Smooth muscle cell (in vitro differentiated cells): ENCODE data around the gene UGT1A8. TPM values are rescaled to one million over a fixed set of nuclear protein-coding genes. Genes with fewer than 3 reads are reported as not detected.

ENCODE experiments used
- DNase-seq: peaks from one replicate; lab custom pipeline; 2025; ENCODE audit not compliant: unreplicated experiment; lab: John Stamatoyannopoulos, UW
- H2AFZ ChIP-seq: fragments of 200-600 bp; sonication (generic); 2 replicates; pipeline ENCODE4 v1.6.0; 2016; ENCODE audit warnings: antibody characterized with exemption, low read depth, mild to moderate bottlenecking
- H3F3A ChIP-seq: fragments of 200-600 bp; sonication (generic); 2 replicates; pipeline ENCODE4 v1.6.0; 2017; ENCODE audit warnings: antibody characterized with exemption, low read depth
- H3K27ac ChIP-seq: fragments of 200-600 bp; sonication (generic); 2 replicates; pipeline ENCODE4 v1.5.1; 2016; ENCODE audit warnings: low read depth, mild to moderate bottlenecking
- H3K27me3 ChIP-seq: fragments of 200-600 bp; sonication (generic); 2 replicates; pipeline ENCODE4 v1.6.1; 2016; ENCODE audit warnings: low read depth, mild to moderate bottlenecking
- H3K36me3 ChIP-seq: fragments of 200-600 bp; sonication (generic); 2 replicates; pipeline ENCODE4 v1.5.1; 2016; ENCODE audit warnings: low read depth
- H3K4me1 ChIP-seq: fragments of 200-600 bp; sonication (generic); 2 replicates; pipeline ENCODE4 v1.5.1; 2016; ENCODE audit warnings: low read depth
- H3K4me2 ChIP-seq: fragments of 200-600 bp; sonication (generic); 2 replicates; pipeline ENCODE4 v1.6.0; 2016; ENCODE audit warnings: mild to moderate bottlenecking
- H3K4me3 ChIP-seq: fragments of 200-600 bp; sonication (generic); 2 replicates; pipeline ENCODE4 v1.5.1; 2016; ENCODE audit warnings: mild to moderate bottlenecking
- H3K79me2 ChIP-seq: fragments of 200-600 bp; sonication (generic); 2 replicates; pipeline ENCODE4 v1.6.0; 2016; ENCODE audit warnings: low read depth, mild to moderate bottlenecking
- H3K9ac ChIP-seq: fragments of 200-600 bp; sonication (generic); 2 replicates; pipeline ENCODE4 v1.6.0; 2016; ENCODE audit warnings: low read depth
- H3K9me3 ChIP-seq: fragments of 200-600 bp; sonication (generic); replicated peaks from 2 replicates; pipeline ENCODE4 v1.5.1; 2016; ENCODE audit warnings: low read depth
- H4K20me1 ChIP-seq: fragments of 200-600 bp; sonication (generic); 2 replicates; pipeline ENCODE4 v1.6.0; 2016; ENCODE audit warnings: low read depth
- WGBS: methylation state at CpG from one replicate; pipeline ENCODE4 v1.1.7; 2016; ENCODE audit warnings: low lambda C conversion rate; 5-methylcytosine and 5-hydroxymethylcytosine counted together
- polyA plus RNA-seq: library from polyadenylated mRNA; unstranded; fragments of >200 nt; fragmentation: Nextera tagmentation; extraction: Ambion mirVana; gene quantifications from 2 replicates; pipeline ENCODE4 v1.2.1, GENCODE V29; 2016
- total RNA-seq: library from RNA; depleted of rRNA; stranded (reverse); fragments of >200 nt; gene quantifications from 2 replicates; pipeline ENCODE4 v1.2.3, GENCODE V29; 2014
- TF ChIP-seq, protein P1 (sequence below): fragments of 200-600 bp; sonication (generic); IDR thresholded peaks from 2 replicates; pipeline ENCODE4 v1.5.1; 2017; ENCODE audit warnings: borderline replicate concordance, mild to moderate bottlenecking, antibody characterized with exemption; ENCODE audit not compliant: insufficient read depth, poor library complexity, severe bottlenecking

The UGT1A8 gene
- total and polyA plus RNA-seq, 2 experiments from 2014 or later, result not detected

DNA sequence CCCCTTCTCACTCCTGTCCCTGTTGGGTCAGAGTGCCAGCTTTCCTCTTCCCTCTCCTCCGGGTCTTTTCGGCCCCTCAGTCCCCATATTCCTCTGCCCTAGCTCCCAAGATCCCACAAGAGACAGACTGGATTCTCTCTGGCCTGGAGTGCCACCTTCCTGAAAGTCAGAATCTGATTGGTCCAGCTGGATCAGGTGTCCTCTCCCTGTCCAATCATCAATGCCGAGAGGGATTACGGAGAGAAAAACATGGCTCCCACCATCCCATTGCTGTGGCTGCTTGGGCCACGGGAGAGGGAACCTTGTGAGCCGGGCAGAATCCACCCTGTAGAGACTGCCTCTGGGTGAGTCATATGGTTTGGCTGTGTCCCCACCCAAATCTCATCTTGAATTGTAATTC is 158.0 kb downstream of the UGT1A8 start:
- H3K4me3 ChIP-seq, result no peak overlapping the region
- no peak for DNase-seq
- no peak overlapping the region for H3K4me2 ChIP-seq
- no peak overlapping the region for H3K27ac ChIP-seq
- H2AFZ ChIP-seq, result no peak overlapping the region
- 97% methylated on average over 6 of the region's 6 CpGs for WGBS
- H3K36me3 ChIP-seq, result no peaks in the 10 kb centered on the region
- H4K20me1 ChIP-seq, result no peaks in the 10 kb centered on the region
- no peaks in the 10 kb centered on the region for H3F3A ChIP-seq
- H3K79me2 ChIP-seq, result no peaks in the 10 kb centered on the region
- no peaks in the 10 kb centered on the region for H3K4me1 ChIP-seq
- no peaks in the 10 kb centered on the region for H3K9me3 ChIP-seq
- no peaks in the 10 kb centered on the region for H3K27me3 ChIP-seq
- H3K9ac ChIP-seq, result no peak overlapping the region
- TF ChIP-seq, protein P1, sequence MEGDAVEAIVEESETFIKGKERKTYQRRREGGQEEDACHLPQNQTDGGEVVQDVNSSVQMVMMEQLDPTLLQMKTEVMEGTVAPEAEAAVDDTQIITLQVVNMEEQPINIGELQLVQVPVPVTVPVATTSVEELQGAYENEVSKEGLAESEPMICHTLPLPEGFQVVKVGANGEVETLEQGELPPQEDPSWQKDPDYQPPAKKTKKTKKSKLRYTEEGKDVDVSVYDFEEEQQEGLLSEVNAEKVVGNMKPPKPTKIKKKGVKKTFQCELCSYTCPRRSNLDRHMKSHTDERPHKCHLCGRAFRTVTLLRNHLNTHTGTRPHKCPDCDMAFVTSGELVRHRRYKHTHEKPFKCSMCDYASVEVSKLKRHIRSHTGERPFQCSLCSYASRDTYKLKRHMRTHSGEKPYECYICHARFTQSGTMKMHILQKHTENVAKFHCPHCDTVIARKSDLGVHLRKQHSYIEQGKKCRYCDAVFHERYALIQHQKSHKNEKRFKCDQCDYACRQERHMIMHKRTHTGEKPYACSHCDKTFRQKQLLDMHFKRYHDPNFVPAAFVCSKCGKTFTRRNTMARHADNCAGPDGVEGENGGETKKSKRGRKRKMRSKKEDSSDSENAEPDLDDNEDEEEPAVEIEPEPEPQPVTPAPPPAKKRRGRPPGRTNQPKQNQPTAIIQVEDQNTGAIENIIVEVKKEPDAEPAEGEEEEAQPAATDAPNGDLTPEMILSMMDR, result no peak

DNA sequence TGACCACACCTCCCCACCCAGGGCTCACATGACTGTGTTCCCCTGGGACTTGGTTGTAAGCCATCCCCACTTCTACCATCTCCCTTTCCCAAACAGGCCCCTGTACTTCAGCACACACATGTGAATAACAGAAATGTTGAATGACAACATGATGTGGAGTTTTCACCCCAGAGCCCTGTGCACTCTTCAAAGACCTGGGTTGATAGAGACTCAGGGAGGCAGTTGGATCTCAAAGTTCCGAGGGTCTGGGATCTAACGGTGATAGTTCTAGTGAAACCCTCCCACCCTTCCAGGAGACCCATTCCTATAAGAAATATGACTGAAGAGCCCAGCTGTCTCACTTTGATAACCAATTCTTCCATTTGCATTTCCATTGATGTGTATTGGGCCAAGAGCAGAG is 160.6 kb downstream of the UGT1A8 start, which contains the start of gene MROH2A:
Gene MROH2A, plus strand, starts transcription at position 301 of the 400 bp plus-strand sequence. CDS start 1,029 bp downstream, outside the sequence.
- no peak within 1 kb of the TSS for H3K4me2 ChIP-seq
- H4K20me1 ChIP-seq, result no peaks in the 10 kb centered on the region
- peaks cover 3% of the 10 kb centered on the region for H3K27me3 ChIP-seq
- H3K9me3 ChIP-seq, result no peaks in the 10 kb centered on the region
- no peaks in the 10 kb centered on the region for H3K79me2 ChIP-seq
- DNase-seq, result no peak
- WGBS, result 97% methylated on average over 2 of the region's 2 CpGs
- TF ChIP-seq, protein P1, result no peak
- H3K9ac ChIP-seq, result no peak within 1 kb of the TSS
- H2AFZ ChIP-seq, result no peak within 1 kb of the TSS
- H3F3A ChIP-seq, result no peaks in the 10 kb centered on the region
- no peak within 1 kb of the TSS for H3K27ac ChIP-seq
- no peak within 1 kb of the TSS for H3K4me3 ChIP-seq
- H3K36me3 ChIP-seq, result no peaks in the 10 kb centered on the region
- H3K4me1 ChIP-seq, result no peaks in the 10 kb centered on the region

DNA sequence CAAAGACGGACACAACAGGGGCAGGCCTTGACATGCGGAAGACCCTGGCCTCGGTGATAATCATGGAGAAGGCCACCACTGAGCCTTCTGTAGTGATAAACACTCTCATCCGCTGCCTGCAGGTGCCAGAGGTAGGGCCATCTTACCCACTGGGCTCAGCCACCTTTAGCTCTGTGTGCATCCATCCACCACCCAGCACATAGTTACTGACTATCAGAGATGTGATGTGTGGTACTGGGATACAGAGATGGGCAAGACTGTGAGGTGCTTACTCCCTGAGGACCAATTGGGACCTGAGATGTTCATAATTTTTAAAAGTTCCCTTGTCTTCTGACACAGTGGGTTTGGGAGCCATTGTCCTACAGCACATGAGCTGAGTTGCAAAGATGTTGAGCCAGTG is 162.3 kb downstream of the UGT1A8 start:
- Histone ChIP-seq H3K27ac (no peak overlapping the region), H3K9me3 (no peaks in the 10 kb centered on the region)
- WGBS, result 83% methylated on average over 4 of the region's 4 CpGs

DNA sequence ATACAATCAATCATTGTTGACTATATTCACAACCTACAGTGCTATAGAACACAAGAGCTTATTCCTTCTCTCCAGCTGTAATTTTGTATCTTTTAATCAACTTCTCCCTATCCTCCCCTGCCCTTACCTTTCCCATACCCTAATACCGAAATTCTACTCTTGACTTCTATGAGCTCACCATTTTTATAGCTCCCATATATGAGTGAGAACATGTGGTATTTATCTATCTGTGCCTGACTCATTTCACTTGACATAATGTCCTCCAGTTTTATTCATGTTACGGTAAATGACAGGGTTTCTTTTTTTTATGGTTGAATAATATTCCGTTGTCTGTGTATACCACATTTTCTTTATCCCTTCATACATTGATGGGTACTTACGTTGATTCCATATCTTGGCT is 163.3 kb downstream of the UGT1A8 start:
- WGBS, result 75% methylated on average over 4 of the region's 4 CpGs
- peaks cover 3% of the 10 kb centered on the region for H3K27me3 ChIP-seq
- no peaks in the 10 kb centered on the region for H3K9me3 ChIP-seq
- no peaks in the 10 kb centered on the region for H3K79me2 ChIP-seq
- H3K27ac ChIP-seq, result no peak overlapping the region
- TF ChIP-seq, protein P1, result no peak
- H3K9ac ChIP-seq, result no peak overlapping the region
- H3K4me2 ChIP-seq, result no peak overlapping the region
- H2AFZ ChIP-seq, result no peak overlapping the region
- no peak overlapping the region for H3K4me3 ChIP-seq
- H4K20me1 ChIP-seq, result no peaks in the 10 kb centered on the region
- no peaks in the 10 kb centered on the region for H3K4me1 ChIP-seq
- no peak for DNase-seq
- H3F3A ChIP-seq, result no peaks in the 10 kb centered on the region
- no peaks in the 10 kb centered on the region for H3K36me3 ChIP-seq

More for the DNA sequence above, 162.3 kb downstream of the UGT1A8 start:
- Histone ChIP-seq H3K4me1 (no peaks in the 10 kb centered on the region), H3K9ac (no peak overlapping the region), H3K4me3 (no peak overlapping the region), H3K36me3 (no peaks in the 10 kb centered on the region), H3F3A (no peaks in the 10 kb centered on the region), H3K79me2 (no peaks in the 10 kb centered on the region), H3K4me2 (no peak overlapping the region), H2AFZ (no peak overlapping the region), H4K20me1 (no peaks in the 10 kb centered on the region), H3K27me3 (peaks cover 3% of the 10 kb centered on the region)
- no peak for DNase-seq
- TF ChIP-seq, protein P1, result no peak
